GM19324 (cell line): ENCODE results near the gene VSTM1.
"Not testable (repeated sequence)": the region's sequence is repeated elsewhere in the genome, so short reads cannot be mapped to it uniquely, and the experiment has no call there.

Experiments
- ATAC-seq: cut with Tn5 transposase; IDR thresholded peaks from one replicate; pipeline ENCODE4 v1.9.1; 2021; ENCODE audit warnings: mild to moderate bottlenecking, moderate library complexity; ENCODE audit not compliant: unreplicated experiment, low FRiP score

The VSTM1 gene

GRCh38 chr19:54074851-54075250, 11.2 kb upstream of the VSTM1 start:
- no peak for ATAC-seq

- no peak for ATAC-seq
Observed at GRCh38 chr19:54073829-54074228, 10.1 kb upstream of the VSTM1 start.

GRCh38 chr19:54069470-54069869, 5.8 kb upstream of the VSTM1 start:
- no peak for ATAC-seq

DNA sequence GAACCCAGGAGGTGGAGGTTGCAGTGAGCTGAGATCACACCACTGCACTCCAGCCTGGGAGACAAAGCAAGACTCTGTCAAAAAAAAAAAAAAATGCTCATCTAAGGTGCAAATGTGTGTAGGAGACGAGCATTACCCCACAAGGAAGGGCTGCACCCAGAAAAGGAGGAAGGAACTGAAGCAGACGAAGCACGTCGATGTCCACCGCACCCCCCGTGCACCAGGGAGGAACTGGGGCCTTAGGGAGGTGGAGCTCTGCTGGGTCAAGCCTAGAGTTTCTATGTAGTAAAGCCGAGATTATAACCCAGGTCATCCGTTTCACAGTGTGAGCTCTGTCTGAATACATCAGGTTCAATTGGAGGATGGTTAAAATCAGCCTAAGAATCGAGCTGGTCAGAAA, 1.1 kb downstream of the VSTM1 start:
- no peak for ATAC-seq

DNA sequence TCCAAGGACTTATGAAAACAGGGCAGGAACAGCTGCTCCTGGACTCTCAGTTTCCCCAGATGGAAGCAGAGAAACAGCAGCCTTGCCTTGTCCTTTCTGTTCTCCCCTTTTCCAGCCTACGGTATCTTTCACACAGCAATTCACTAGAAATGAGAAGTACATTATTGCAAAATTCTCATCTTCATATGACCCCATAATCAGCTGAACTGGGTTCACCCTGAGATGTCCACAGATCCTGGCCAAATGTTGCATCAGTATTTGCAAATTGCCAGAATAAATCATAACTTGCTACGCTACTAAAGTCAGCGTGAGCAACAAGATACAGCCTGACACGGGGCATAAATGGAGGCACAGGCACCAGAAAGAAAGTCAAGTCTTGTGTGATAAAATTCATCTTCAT, 16.1 kb downstream of the VSTM1 start:
- no peak for ATAC-seq

DNA sequence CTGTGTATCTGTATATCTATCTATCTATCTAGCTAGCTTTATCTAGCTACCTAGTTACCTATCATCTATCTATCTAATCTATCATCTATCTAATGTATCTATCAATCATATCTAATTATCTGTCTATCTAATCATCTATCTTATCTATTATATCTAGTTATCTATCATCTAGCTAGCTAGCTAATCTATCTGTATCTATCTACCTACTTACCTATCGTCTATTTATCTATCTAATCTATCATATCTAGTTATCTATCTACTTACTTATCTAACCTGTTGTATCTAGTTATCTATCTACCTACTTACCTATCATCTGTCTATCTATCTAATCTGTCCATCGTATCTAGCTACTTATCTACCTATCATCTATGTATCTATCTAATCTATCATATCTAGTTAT, 17.9 kb downstream of the VSTM1 start:
- ATAC-seq: no peak

- no peak for ATAC-seq
Observed at GRCh38 chr19:54042989-54043388, 20.7 kb downstream of the VSTM1 start.

DNA sequence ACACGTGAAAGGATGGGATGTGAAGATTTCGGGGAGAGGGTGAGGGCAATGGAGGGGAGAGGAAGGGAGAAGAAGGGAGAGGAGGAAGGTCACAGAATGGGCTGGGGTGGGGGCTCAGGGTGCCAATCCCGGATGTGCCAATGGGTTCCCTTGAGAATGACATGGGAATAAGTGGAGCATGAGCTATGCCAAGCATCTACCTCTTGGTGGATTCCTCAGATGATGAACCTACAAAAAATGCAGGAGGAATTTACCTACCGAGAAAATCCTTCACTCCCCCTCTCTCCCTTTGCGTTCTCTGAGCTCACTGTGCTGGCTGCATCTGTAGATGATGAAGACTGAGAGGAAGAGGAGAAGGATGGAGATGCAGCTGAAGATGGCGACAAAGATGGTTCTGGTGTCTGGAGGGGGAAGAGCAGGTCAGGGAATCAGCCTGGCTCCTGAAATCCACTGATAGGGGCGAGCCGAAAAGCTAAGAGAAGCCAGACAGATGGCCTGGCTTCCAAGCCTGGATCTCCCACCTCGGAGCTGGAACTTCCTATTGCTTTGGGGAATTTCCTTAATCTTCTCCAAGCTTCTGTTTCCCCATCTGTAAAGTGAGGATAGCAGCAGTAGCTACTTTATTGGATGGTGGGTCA, 21.6 kb downstream of the VSTM1 start:
- ATAC-seq: no peak

DNA sequence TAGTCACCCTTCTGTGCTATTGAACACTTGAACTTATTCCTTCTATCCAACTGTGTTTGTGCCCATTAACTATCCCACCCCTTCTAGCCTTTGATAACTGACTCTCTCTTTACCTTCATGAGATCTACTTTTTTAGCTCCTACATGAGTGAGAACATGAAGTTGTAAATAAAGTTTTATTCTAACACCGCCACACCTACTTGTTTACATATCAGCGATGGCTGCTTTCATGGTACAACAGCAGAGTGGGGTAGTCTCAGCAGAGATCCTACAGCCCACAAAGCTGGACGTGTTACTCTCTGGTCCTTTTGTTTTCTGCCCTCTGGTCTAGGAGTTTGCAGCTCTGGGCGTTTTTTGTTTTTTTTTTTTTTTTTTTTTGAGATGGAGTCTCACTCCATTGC, 23.7 kb downstream of the VSTM1 start:
- no peak for ATAC-seq

DNA sequence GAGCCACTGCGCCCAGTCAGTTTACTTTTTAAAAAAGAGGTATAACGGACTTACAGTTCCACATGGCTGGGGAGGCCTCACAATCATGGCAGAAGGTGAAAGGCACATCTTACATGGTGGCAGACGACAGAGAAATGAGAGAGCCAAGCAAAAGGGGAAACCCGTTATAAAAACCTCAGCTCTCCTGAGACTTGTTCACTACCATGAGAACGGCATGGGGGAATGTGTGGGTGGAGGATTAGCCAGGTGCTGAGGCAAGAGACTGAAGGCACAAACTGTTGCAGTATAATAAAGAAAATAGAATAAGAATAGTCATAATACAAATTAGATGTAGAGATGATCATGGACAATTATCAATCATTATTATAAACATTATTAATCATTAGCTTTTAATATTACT, 27.2 kb downstream of the VSTM1 start:
- ATAC-seq: not testable (repeated sequence)

GRCh38 chr19:54035215-54036178, 28.2 kb downstream of the VSTM1 start:
- no peak for ATAC-seq

GRCh38 chr19:54030895-54031586, 32.7 kb downstream of the VSTM1 start:
- no peak for ATAC-seq

GRCh38 chr19:54029930-54030490, 33.7 kb downstream of the VSTM1 start:
- ATAC-seq: no peak

GRCh38 chr19:54029301-54029700, 34.4 kb downstream of the VSTM1 start:
- ATAC-seq: no peak

GRCh38 chr19:54026656-54027055, 37.0 kb downstream of the VSTM1 start:
- ATAC-seq: no peak

- ATAC-seq: no peak
Observed at GRCh38 chr19:54024660-54025059, 39.0 kb downstream of the VSTM1 start.

GRCh38 chr19:54023191-54023590, 40.5 kb downstream of the VSTM1 start:
- no peak for ATAC-seq

DNA sequence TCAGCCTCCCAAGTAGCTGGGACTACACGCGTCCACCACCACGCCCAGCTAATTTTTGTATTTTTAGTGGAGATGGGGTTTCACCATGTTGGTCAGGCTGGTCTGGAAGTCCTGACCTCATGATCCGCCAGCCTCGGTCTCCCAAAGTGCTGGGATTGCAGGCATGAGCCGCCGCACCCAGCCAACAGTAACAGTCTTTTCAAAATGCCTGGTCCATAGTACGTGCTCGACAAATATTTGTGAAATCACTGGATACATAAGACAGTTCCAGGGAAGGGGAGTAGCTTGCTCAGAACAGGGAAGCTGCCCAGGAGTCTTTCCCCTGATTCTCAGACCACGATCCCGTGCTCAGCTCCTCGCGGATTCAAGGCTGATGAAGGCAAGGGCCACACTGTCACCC, 41.8 kb downstream of the VSTM1 start:
- ATAC-seq: no peak

- no peak for ATAC-seq
Observed at GRCh38 chr19:54021363-54021762, 42.3 kb downstream of the VSTM1 start.

DNA sequence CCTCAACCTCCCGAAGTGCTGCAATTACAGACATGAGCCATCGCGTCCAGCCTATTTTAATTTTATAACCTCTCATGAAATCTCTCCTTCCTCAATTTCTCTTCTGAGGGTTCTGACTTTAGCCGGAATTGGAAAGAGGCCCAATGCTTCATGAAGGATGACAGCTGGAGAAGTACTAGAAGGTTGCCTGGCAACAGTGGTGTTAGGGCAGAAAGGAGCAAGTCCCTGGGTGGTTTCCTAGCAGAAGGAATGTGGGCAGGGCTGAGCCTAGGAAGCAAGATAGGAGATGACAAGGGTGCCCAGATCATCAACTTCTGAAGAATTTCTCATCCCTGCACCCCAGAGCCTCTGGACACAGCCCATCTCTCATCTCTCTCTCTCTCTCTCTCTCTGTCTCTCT, 46.4 kb downstream of the VSTM1 start:
- ATAC-seq: no peak
